Fibroblast of villous mesenchyme (primary cell): ENCODE data around the gene MAN1B1. TPM values are rescaled to one million over a fixed set of nuclear protein-coding genes. Genes with fewer than 3 reads are reported as not detected.

Source experiments
- DNase-seq: peaks from one replicate; pipeline ENCODE4 v3.0.0-alpha.2; 2010; ENCODE audit warnings: low read depth
- H3K4me3 ChIP-seq: 2 replicates; pipeline ENCODE4 v1.5.1; 2011; ENCODE audit warnings: low read depth, mild to moderate bottlenecking, low read length
- CTCF ChIP-seq: IDR thresholded peaks from 2 replicates; pipeline ENCODE4 v1.5.1; 2012; ENCODE audit warnings: low read depth, mild to moderate bottlenecking, low read length; ENCODE audit not compliant: insufficient read depth
- total RNA-seq: library from RNA; depleted of rRNA; stranded (reverse); fragments of >200 nt; gene quantifications from 2 replicates; pipeline ENCODE4 v1.2.3, GENCODE V29; 2012

The MAN1B1 gene
- total RNA-seq, 1 donor = 65.6 TPM

GRCh38 chr9:137105814-137106661, 19.3 kb downstream of the MAN1B1 start:
- H3K4me3 ChIP-seq = no peak overlapping the region
- TF ChIP-seq CTCF = no peak
- DNase-seq = no peak

GRCh38 chr9:137106662-137107250, 20.0 kb downstream of the MAN1B1 start:
- TF ChIP-seq CTCF = no peak
- H3K4me3 ChIP-seq = no peak overlapping the region
- DNase-seq = no peak

- H3K4me3 ChIP-seq = no peak overlapping the region
- TF ChIP-seq CTCF = no peak
- no peak for DNase-seq
These were observed 20.6 kb downstream of the MAN1B1 start for GRCh38 chr9:137107312-137107921.

- H3K4me3 ChIP-seq = no peak overlapping the region
- no peak for TF ChIP-seq CTCF
- no peak for DNase-seq
These were observed 21.2 kb downstream of the MAN1B1 start for GRCh38 chr9:137107982-137108381.

- no peak overlapping the region for H3K4me3 ChIP-seq
- DNase-seq = no peak
- TF ChIP-seq CTCF = no peak
These were observed 21.9 kb downstream of the MAN1B1 start for GRCh38 chr9:137108608-137109249.

- no peak overlapping the region for H3K4me3 ChIP-seq
- DNase-seq = no peak
- no peak for TF ChIP-seq CTCF
These were observed 22.7 kb downstream of the MAN1B1 start for GRCh38 chr9:137109250-137110146.
